ENCODE results near the gene FBP1.

Gene FBP1

DNA sequence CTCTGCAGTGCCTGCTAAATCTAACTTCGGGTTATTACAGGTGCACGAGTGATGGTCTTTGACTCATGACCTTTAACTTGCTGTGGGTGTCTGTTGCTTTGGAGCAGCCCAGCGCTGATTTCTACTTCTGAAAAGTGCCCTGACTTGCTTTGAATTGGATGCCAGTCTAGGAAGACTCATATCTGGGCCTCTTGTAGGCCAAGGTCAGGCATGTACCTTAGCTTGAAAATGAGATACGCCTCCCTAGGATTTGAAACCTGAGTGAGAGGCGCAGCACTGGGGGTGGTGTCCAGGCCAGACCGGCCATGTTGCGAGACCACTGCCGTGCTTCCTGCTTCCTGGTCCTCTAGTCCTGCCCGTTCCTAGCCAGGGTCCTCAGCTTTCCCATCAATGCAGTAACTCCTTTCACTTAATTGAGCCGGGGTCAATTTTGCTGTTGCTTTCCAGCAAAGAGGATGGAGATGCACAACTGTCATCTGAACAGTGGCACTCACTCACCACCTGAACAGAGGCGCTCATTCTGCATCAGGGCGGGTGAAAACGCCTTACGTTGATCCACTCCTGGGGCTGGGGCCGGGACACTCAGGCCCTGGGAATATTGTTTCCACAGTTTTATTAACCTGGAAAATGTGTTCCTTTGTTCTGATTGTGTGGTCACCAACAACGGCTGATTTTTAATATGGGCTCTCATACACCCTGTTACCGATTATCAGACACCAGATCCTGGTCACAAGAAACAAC, 70.2 kb downstream of the FBP1 start:
- Histone ChIP-seq H2AFZ (ENCODE audit: low read length) (no peak overlapping the region), H3K9ac (ENCODE audit: low read depth, low read length, poor library complexity, severe bottlenecking) (no peak overlapping the region), H3K9me2 (replicated peaks; ENCODE audit: low read depth, low read length) (no peaks in the 10 kb centered on the region), H3K9me3 (ENCODE audit: insufficient read depth, low read depth, low read length) (no peaks in the 10 kb centered on the region), H4K20me1 (ENCODE audit: insufficient read depth, low read length, poor library complexity, severe bottlenecking) (no peaks in the 10 kb centered on the region), H3K79me2 (ENCODE audit: insufficient read depth, low read length) (no peaks in the 10 kb centered on the region), H3K27me3 (ENCODE audit: insufficient read depth, low read length, poor library complexity, severe bottlenecking) (no peaks in the 10 kb centered on the region), H3K4me3 (ENCODE audit: low read length, poor library complexity, severe bottlenecking) (no peak overlapping the region), H3K4me2 (ENCODE audit: low read depth, low read length, poor library complexity, severe bottlenecking) (no peak overlapping the region), H3K36me3 (ENCODE audit: insufficient read depth, low read length) (no peaks in the 10 kb centered on the region), H3K4me1 (ENCODE audit: insufficient read depth, low read length, poor library complexity, severe bottlenecking) (no peaks in the 10 kb centered on the region), H3F3A (ENCODE audit: low read depth) (no peaks in the 10 kb centered on the region)
- TF ChIP-seq EZH2phosphoT487 (IDR thresholded peaks at IDR 0.05; ENCODE audit: borderline replicate concordance): no peak
- TF ChIP-seq, protein P1, sequence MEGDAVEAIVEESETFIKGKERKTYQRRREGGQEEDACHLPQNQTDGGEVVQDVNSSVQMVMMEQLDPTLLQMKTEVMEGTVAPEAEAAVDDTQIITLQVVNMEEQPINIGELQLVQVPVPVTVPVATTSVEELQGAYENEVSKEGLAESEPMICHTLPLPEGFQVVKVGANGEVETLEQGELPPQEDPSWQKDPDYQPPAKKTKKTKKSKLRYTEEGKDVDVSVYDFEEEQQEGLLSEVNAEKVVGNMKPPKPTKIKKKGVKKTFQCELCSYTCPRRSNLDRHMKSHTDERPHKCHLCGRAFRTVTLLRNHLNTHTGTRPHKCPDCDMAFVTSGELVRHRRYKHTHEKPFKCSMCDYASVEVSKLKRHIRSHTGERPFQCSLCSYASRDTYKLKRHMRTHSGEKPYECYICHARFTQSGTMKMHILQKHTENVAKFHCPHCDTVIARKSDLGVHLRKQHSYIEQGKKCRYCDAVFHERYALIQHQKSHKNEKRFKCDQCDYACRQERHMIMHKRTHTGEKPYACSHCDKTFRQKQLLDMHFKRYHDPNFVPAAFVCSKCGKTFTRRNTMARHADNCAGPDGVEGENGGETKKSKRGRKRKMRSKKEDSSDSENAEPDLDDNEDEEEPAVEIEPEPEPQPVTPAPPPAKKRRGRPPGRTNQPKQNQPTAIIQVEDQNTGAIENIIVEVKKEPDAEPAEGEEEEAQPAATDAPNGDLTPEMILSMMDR (conservative IDR thresholded peaks at IDR 0.05; ENCODE audit: low read length): no peak

DNA sequence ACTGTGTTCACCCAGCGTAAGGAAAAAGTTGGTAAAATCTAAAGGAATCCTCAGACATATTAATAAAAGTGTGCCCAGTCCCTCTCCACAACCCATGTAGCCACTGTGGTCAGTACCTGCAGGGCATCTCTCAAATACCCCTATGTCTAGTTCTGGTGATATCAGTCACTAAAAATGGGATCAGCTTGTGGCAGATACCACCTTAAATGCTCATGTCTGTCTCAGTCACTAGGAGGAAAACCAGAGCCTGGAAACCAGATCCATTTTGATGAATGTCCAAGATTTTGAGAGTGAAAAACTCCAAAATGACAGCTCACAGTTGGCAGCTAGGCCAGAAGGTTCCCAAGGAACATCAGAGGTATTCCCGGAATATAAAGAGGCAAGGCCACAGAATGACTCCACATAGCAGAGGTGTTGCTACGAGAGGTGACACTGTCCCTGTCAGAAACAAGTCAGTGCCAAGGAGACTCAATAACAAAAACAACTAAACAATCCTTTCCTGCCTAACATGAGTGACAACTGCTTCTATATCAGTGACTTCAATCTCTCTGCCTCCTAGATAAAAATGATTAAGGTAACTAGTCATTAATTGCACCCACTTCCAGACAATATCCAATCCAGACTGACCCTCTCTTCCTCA, 70.9 kb downstream of the FBP1 start:
- Histone ChIP-seq H3K4me2 (ENCODE audit: low read depth, low read length, poor library complexity, severe bottlenecking) (no peak overlapping the region), H3K9me2 (replicated peaks; ENCODE audit: low read depth, low read length) (no peaks in the 10 kb centered on the region), H3K4me1 (ENCODE audit: insufficient read depth, low read length, poor library complexity, severe bottlenecking) (no peaks in the 10 kb centered on the region), H3K36me3 (ENCODE audit: insufficient read depth, low read length) (no peaks in the 10 kb centered on the region), H3F3A (ENCODE audit: low read depth) (no peaks in the 10 kb centered on the region), H4K20me1 (ENCODE audit: insufficient read depth, low read length, poor library complexity, severe bottlenecking) (no peaks in the 10 kb centered on the region), H3K9me3 (ENCODE audit: insufficient read depth, low read depth, low read length) (no peaks in the 10 kb centered on the region), H3K9ac (ENCODE audit: low read depth, low read length, poor library complexity, severe bottlenecking) (no peak overlapping the region), H3K4me3 (ENCODE audit: low read length, poor library complexity, severe bottlenecking) (no peak overlapping the region), H3K79me2 (ENCODE audit: insufficient read depth, low read length) (no peaks in the 10 kb centered on the region), H2AFZ (ENCODE audit: low read length) (no peak overlapping the region), H3K27me3 (ENCODE audit: insufficient read depth, low read length, poor library complexity, severe bottlenecking) (no peaks in the 10 kb centered on the region)
- no peak for TF ChIP-seq EZH2phosphoT487 (IDR thresholded peaks at IDR 0.05; ENCODE audit: borderline replicate concordance)
- TF ChIP-seq, protein P1 (conservative IDR thresholded peaks at IDR 0.05; ENCODE audit: low read length): no peak

DNA sequence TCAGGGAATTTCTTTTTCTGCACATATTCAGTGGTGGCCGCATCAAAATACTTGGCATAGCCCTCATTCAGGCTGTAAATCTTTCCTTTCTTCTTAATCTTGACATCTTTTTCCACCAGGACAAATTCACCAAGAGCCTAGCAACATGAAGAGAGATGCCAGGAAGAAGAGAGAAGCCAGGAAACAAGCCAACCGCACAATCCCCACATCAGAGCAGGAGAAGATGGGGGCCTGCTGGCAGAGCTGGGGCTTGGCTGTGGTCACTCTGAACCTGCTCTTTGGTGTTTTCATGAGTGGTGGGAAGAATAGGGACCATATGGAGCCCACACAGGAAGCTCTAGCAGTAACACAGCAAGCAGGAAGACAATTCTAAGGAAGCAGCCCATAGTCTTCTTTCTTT, 72.0 kb downstream of the FBP1 start:
- Histone ChIP-seq H3K9me2 (replicated peaks; ENCODE audit: low read depth, low read length) (no peaks in the 10 kb centered on the region), H3K4me3 (ENCODE audit: low read length, poor library complexity, severe bottlenecking) (no peak overlapping the region)
- TF ChIP-seq, protein P1 (conservative IDR thresholded peaks at IDR 0.05; ENCODE audit: low read length): no peak
- TF ChIP-seq EZH2phosphoT487 (IDR thresholded peaks at IDR 0.05; ENCODE audit: borderline replicate concordance): no peak

More for the DNA sequence above, 72.0 kb downstream of the FBP1 start:
- no peak overlapping the region for H3K9ac ChIP-seq (ENCODE audit: low read depth, low read length, poor library complexity, severe bottlenecking)
- no peaks in the 10 kb centered on the region for H3K79me2 ChIP-seq (ENCODE audit: insufficient read depth, low read length)
- H3K9me3 ChIP-seq (ENCODE audit: insufficient read depth, low read depth, low read length): no peaks in the 10 kb centered on the region
- H4K20me1 ChIP-seq (ENCODE audit: insufficient read depth, low read length, poor library complexity, severe bottlenecking): no peaks in the 10 kb centered on the region
- H3K36me3 ChIP-seq (ENCODE audit: insufficient read depth, low read length): no peaks in the 10 kb centered on the region
- no peaks in the 10 kb centered on the region for H3K4me1 ChIP-seq (ENCODE audit: insufficient read depth, low read length, poor library complexity, severe bottlenecking)
- H2AFZ ChIP-seq (ENCODE audit: low read length): no peak overlapping the region
- no peaks in the 10 kb centered on the region for H3F3A ChIP-seq (ENCODE audit: low read depth)
- H3K4me2 ChIP-seq (ENCODE audit: low read depth, low read length, poor library complexity, severe bottlenecking): no peak overlapping the region
- no peaks in the 10 kb centered on the region for H3K27me3 ChIP-seq (ENCODE audit: insufficient read depth, low read length, poor library complexity, severe bottlenecking)

All from Loucy (cell line).